ENCODE measurements around the gene ZNF648.
"Not testable (repeated sequence)": the region's sequence is repeated elsewhere in the genome, so short reads cannot be mapped to it uniquely, and the experiment has no call there.

ZNF648 gene, protein sequence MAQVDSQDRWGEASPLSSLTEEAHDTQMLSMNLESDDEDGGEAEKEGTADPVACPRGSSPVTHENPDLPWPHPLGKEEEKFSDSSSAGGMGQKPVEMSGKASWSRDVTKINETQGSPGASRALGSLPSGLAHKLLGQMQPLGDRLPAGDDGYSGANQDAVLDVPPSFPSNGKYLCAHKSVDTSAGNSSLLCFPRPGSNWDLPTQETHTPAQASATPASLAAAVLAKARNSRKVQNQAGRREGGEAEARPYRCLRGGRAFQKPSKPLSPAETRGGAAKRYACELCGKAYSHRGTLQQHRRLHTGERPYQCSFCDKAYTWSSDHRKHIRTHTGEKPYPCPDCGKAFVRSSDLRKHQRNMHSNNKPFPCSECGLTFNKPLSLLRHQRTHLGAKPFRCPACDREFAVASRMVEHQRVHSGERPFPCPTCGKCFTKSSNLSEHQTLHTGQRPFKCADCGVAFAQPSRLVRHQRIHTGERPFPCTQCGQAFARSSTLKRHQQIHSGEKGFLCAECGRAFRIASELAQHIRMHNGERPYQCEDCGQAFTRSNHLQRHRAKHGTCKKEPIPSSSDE
- 0 to 0.07 reads per million in 2 donors for total RNA-seq

DNA sequence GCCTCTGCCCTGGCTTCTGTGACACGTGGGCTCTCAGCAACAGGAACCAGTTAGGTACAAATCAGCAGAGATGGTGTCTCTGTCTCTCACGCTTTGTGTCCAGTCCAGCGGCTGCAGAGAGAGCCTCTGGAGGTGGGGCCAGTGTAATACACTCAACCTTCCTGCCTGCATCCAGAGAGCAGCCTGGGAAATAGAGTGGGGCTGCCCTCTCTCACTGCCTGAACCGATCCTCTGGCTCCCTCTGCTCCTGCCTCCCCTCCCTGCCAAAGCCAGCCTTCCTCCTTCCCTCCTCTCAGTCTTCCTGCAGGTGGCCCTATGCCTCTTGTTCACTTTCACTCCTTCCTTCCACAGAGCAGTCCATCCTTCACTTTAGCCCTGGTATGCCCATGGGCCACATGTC lies at the start of gene ZNF648:
Gene ZNF648 (minus strand): TSS at position 119 of the 400 bp plus-strand sequence. CDS start 3,702 bp downstream, outside the sequence.
- no peak for DNase-seq

DNA sequence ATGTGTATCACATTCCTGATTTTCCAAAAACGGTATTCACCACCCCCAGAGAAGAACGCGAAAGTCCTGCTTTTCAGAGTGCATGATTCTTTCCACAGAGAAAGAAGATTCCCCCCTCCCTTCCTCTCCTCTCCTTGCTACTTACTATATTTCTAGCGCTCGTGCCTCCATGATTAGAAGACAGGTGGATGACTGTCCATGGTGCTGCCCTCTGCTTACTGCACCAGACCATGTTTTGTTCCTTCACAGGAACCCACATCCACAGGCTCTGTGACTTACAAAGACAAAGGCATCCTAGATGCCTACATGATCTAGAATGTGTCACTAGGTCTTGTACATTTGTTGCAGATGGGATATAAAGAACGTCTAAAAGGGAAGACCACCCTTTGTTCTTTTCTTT lies 49.1 kb upstream of the ZNF648 start:
- DNase-seq, result no peak

DNA sequence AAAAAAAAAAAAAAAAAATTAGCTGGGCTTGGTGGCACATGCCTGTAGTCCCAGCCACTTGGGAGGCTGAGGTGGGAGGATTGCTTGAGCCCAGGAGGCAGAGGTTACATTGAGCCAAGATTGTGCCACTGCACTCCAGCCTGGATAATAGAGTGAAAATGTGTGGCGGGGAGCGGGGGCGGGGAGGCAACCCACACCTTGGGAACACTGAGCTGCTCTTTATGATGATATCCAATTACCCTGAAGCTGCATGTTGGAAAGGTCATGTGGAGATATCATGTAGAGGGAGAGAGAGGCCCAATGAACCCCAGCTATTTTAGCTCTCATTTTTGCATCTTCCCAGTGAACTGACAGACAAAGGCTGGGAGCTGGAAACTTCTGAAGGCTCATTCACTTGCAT lies 48.3 kb upstream of the ZNF648 start:
- DNase-seq, result no peak

DNA sequence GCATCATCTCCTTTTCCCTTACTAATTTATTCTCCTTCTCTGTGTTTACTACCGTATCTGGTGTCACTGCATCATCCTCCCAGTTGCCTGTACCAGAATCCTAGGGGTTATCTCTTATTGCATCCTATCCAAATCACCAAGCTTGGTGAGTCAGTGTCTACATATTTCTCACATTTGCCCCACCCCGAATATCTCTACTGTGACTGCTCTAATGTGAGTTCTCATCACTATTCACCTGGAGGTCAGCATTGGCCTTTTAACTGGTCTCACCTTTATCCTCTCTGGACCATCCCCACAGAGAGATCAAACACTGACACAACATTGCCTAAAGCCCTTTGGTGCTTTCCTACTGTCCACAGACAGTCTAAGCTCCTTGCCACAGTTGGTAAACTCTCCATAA lies 45.7 kb upstream of the ZNF648 start:
- DNase-seq, result no peak

DNA sequence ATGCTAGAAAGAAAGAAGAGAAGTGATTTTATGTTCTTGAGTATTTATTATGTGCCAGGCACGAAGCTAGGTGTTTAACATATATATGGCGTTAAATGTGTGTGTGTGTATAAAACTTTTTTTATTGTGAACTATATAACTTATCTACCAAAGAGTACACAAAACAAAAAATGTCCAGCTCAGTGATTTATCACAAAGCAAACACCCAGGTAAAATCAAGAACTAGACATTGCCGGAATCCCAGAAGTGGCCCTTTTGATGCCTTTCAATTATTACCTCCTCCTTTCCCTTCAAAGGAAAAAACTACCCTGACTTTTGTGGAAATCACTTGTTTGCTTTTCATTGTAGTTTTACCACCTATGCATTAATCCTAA lies 40.5 kb upstream of the ZNF648 start:
- DNase-seq, result no peak

DNA sequence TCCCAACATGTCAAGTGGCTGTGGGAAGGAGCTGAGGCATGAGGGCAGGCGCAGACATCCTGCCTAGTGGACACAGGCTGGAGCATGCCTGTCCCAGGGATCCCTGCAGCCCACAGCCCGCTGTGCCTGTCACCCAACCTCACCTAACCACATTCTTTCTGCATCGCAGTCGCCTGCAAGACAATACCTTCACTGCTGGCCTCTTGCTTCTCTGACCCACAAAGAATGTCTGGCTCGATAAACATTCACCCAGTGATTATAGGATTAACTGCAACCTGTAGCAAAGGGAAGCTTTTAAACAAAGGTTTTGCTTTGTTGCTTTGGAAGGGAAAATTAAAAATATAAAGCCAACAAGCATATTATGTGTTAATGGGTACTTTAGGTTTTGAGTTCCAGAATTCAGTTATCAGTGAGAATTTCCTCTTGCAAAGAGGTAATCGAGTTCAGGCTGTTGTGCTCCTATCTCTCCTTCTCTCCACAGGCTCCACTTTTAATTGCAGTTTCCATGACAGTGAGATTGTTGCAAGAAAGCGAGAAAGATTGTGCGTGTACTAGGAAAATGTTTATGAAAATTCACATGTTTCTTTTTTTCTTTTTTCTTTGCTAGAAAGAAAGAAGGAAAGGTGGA lies 40.0 kb upstream of the ZNF648 start:
- no peak for DNase-seq

DNA sequence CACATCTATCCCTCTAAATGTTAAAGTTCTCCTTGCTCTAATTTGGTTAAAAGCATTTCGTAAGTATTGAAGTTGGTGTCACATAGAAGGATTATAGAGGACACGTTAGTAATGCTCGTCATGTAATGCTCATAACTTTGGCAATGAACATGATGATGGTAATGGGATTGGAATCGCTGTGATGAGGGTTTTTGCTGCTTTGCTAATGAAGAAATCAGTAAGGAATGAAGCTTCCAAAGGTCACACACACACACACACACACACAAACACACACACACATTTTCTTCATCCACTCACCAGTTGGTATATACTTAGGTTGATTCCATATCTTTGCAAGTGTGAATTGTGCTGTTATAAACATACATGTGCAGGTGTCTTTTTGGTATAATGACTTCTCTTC lies 36.8 kb upstream of the ZNF648 start:
- DNase-seq, result no peak

DNA sequence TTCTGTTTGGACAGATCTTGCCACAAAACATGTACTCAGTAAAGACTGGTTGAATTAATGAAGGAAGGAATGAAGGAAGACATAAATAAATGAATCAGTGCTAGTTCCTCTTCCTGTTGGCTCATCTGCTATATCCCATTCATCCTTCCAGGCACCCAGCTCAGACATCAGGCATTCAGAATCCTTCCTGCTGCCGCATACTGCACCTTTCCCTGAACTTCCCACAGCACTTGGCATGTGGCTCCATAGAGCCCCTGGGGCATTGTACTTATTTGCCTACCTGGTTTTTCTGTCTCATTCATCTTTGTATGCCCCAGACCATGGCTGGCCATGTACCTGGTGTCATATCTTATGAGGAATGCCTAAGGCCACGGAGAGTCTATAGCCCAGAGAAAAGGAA lies 34.4 kb upstream of the ZNF648 start:
- no peak for DNase-seq

DNA sequence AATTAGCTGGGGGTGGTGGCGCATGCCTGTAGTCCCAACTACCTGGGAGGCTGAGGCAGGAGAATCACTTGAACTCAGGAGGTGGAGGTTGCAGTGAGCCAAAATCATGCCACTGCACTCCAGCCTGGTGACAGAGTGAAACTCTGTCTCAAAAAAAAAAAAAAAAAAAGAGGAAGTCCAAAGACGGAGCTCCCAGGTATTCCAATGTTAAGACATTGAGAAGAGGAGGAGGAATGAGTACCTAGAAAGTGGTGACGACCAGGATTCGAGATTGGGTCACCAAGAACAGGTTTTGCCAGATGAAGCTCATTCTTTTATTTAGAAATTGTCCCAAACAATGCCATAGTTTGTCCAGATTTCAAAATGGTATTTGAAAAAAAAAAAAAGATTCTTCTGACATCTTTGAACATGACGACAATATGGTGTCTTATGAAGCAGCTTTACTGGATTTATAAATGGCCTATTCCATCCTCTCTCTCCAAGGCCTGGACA lies 33.0 kb upstream of the ZNF648 start:
- DNase-seq, result not testable (repeated sequence)

DNA sequence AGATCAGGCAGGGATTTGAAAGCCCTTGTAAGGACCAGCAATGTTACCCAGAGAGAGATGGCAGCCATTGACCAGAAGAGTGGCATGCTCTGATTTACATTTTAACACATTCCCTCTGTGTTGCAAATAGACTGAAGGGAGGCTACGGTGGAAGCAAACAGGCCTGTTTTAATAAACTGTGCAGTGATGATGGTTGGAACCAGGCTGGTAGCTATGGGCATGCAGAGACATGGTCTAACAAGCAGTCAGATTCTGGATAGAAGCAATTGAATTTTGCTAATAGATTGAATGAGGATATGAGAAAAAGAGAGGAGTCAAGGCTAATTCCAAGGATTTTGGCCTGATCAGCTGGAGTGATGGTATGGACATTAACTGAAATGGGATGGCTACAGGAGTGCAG lies 32.3 kb upstream of the ZNF648 start:
- no peak for DNase-seq

DNA sequence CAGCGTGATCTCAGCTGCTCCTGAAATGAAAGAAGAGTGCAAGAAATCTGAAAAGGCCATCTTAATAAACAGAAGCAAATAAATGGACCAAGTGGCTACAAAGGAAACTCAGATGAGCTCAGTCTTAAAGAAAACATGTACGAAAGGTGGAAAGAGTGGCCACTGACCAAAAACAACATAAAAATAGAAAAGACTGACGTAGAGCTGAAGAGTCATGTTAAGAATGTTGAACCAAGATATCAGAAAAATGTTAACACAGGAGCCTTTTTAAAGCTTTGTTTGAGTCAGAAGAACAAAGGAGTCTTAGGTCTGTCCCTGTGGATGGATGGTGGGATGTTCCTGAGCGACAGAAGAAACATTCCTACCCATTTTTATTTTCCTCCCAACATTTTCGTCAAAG lies 30.8 kb upstream of the ZNF648 start:
- no peak for DNase-seq

DNA sequence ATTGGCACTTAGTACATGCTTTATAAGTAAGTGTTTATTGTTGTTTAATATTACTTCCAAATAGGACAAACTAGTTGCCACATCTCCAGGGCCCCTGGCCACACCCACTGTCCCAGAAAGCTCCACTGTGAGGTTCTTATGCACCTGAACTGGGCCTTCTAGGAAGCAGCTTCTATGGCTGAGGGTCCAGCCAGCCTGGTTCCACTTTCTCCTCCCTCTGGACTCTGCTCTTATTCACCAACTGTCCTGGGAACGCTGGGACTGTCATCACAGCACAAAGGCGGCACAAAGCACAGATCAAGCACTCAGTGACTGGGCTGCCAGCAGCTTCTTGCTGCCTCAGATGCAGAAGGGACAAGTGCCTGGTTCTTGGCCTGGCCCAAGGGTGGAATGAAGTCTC lies 29.6 kb upstream of the ZNF648 start:
- no peak for DNase-seq

DNA sequence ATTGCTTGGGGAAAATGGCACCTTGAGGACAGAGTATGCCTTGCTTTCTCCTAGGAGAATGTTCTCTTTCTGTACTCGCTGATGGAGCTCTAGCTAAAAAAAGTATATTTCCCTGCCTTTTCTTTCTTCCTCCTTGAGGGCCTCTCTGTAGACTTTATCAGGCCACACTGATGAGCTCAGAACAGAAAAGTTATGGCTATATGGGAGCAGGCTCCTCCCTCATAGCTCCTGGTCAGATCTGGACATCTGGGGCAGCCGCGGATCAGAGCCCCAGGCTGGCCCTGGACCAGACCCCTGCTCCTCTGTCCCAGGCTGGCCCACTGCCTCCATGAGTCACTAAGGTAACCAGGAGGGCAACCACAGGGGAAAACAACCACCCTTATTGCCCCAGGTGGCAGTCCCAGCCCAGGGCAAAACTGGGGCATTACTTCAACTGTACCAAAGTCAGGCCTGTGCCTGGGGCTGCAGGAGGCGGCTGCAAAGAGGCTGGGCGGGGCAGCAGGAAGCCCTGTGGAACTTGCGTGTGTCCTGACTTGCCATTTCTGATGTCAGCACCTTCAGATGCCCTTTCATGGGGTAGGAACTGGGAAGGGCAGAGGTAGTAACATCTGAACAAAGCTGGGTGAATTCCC lies 26.3 kb upstream of the ZNF648 start:
- DNase-seq, result peak in 2 of 5 experiments; percentile 26 to 53

DNA sequence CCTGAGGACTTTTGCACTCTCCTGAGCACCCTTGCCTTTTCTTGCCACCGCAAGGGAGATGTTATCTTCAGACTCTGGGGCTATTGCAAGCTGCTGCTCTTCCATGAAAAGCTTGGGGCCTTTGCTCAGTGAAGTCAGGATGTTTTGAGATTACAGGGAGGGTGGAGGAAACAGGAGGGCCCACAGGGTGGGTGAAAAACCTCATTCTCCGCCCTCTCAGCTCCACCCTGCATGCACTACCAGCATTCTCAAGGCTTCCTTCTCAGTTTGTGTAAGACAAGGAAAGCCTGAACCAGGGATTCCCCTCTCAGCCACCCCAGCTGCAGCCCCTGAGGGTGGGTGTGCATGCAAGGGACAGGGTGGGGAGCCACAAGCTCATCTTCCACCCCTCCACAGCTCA lies 25.8 kb upstream of the ZNF648 start:
- DNase-seq, result peak in 1 of 5 experiments; percentile 73

DNA sequence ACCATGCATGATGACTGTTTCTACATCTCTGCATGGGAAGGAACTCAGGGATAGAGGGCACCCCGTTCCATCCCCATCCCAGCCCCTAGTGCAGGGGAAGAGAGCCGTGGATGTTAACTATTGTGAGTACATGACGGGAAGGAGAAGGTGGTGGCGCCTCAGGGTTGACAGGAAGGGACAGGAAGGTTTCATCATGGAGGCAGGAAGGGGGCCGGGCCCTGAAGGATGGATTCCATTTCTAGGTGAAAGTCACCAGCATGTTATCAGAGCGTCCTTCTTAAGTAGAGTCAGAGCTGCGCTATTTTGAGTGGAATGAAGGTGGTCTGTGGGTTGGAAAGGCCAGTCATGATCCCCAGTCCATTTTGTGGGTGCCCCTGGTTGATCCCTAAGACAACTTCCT lies 25.1 kb upstream of the ZNF648 start:
- no peak for DNase-seq

DNA sequence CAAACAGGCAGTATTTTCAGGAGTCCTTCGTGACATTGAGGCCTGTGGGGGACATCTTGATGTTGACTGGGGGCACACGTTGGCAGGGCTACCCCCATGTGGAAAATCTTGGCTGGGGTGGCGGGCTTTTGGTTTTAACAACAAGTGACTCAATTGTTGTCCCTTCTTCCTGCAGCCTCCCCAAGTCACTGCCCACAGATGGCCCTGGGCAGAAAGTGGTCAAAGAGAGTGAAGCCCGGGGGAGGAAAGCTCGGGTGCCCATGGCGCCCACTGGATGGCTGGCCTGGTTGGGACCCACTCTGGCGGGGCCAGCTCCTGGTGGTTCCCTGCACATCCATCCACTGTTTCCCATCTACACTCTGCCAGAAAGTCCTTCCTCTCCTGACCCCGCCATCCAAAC lies 24.6 kb upstream of the ZNF648 start:
- no peak for DNase-seq

DNA sequence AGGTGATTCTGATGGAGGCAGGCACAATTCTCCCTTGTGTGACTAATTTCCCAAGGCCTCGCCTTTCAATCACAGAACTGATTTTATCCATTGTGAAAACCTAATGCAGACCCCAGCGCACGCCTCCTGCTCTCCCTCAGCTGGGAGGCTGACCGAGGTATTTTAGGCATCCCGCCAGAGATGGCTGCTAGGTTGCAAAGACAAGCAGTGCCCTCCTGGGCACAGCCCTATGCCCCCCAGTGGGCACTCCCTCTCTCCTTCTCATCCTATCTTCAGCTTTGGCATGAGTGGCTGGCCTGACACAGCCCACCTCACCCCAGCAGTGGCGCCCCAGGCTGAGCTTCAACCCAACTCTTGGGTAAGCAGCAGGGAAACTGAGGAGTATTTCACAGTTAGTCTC lies 24.2 kb upstream of the ZNF648 start:
- no peak for DNase-seq

DNA sequence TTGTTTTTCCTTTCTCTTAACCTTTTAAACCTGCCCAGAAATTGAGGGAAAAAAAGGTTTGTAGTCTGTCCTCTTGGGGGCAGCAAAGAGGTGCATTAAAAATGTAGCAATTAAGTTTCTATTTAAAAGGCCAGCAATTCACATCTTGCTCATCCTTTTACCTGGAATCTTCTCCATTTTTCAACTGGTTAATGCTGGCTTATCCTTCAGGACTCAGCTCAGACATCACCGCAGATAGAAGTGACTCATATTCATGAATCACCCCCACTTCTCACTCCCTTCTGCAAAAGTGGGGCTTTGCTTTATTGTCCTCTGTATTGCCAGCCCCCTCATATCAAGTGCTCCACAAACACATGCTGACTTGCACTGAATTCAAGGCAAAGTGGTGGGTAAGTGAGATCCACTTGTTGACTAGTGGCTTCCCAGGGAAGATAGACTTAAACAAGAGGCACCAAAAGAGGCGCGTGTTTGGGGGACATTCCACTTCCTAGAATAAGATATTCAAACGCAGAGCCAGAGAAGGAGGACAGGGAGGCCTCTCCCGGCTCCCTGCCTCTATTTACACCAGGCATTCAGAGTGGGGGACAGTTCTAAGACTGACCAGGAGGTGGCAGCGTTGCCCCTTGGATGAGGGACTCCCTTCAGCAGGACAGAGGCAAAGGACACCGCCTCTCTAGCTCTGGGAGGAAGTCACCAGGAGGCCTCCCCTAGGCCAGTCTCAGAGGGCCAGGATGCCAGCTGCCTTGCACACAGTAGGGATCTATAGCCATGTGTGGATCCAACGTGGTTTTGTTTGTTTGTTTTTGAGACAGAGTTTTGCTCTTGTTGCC lies 23.2 kb upstream of the ZNF648 start:
- DNase-seq, result peak; percentile 27 to 84 (median 68)

DNA sequence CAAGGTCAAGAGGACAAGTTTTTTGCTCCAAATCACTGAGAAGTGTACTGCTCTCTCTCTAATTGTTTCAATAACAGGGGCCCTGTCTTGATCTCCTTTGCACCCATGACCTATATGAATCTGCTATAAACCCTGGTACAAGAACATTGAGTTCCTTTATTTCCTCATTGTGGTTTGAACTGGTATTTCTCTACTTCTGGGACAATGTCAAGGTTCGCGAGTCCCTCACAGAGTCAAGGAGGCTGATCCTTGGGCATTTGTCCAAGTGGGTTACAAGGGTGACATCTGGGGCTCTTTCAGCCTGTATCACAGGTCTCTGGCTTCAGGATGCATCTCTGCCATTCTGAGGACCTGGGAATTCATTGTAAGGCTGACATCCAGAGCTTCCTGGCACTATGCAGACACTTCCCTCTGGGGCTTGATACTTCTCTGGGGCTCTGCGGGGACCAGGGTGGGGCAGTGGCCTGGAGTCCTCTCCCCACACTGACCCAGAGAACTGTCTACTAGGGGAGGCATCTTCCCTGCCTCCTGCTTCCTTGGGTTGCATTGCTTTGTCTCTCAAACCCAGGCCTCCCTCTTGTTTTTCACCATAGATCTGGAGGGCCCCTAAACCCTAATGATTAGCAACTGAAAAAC lies 22.5 kb upstream of the ZNF648 start:
- no peak for DNase-seq

DNA sequence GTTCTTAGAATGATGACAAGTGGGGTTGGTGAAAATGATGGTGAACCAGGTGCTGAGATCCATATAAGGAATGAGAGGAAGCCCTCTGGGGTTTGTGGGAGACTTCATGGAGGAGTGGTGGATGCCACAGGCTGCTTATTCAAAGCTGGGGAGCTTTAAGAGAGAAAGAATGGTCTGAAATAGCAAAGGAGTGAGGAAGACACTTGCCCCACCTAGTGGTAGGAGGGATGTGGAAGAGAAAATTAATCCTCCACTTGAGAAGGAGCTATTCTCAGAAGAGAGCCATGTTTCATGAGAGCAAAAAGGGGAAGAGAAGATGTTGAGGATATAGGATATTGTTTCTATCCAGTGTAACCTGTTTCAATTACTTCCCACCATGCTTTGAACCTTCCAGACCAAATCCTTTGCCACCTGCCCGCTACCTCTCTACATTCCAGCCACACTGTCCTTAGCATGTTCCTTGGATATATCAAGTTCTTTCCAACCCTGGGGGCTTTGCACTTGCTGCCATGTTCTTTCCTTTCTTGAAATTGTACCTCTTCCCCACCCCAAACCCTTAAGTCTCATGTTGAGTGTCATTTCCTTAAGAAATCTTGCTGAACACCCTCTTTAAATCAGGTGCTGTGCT lies 19.6 kb upstream of the ZNF648 start:
- DNase-seq, result peak in 1 of 5 experiments; percentile 59

DNA sequence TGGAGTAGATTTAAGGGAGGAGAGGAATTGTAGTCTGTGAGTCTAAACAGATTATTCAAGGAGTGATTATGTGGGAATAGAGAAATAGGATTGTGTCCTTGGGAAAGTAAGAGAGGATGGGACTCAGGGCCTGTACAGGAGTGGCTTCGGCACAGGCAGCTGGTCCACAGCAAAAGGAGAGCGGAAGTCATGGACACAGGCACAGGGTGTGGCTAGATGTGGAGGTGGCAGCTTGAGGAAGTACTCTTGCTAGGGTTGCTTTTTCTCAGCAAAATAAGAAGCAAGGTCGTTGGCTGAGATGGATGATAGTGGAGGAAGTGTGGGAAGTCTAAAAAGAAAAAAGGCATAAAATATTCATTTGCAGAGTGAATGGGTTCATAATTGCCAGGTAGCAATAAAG lies 18.5 kb upstream of the ZNF648 start:
- no peak for DNase-seq

DNA sequence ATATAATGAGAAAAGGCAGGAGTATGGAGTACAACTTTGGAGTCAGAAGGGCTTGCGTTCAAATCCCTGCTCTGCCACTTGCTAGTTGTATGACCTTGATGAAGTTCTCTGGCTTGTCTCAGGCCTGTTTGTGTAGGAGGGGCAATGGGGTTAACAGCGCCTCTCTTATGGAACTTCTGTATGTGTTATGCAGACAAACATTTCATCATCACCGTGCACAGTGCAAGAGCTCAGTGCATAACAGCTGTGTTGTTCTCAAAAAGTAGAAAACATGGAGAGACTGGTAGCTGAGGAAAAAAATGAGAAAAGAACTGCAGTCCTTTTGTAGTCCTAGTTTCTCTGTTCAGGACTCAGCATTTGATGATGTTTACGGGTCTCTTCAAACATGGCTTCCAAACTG lies 10.4 kb upstream of the ZNF648 start:
- DNase-seq, result no peak

All from T-helper 2 cell (primary cell).